Fibroblast of the aortic adventitia (primary cell): ENCODE data around the gene CHD6. TPM values are rescaled to one million over a fixed set of nuclear protein-coding genes. Genes with fewer than 3 reads are reported as not detected.

Source experiments
- DNase-seq: peaks from one replicate; pipeline ENCODE4 v3.0.0-alpha.2; 2010; ENCODE audit warnings: low read depth
- H3K4me3 ChIP-seq: 2 replicates; pipeline ENCODE4 v1.5.1; 2011; ENCODE audit warnings: low read depth, mild to moderate bottlenecking, control low read depth, low read length, moderate library complexity
- total RNA-seq: library from RNA; depleted of rRNA; stranded (reverse); fragments of >200 nt; gene quantifications from 2 replicates; pipeline ENCODE4 v1.2.3, GENCODE V29; 2012; ENCODE audit warnings: low replicate concordance
- TF ChIP-seq, protein P1 (sequence below): IDR thresholded peaks from 2 replicates; pipeline ENCODE4 v1.5.1; 2011; ENCODE audit warnings: mild to moderate bottlenecking, low read length, control low read depth, inconsistent platforms; ENCODE audit not compliant: insufficient read depth

Gene CHD6
- total RNA-seq, 1 donor: 29.7 TPM

DNA sequence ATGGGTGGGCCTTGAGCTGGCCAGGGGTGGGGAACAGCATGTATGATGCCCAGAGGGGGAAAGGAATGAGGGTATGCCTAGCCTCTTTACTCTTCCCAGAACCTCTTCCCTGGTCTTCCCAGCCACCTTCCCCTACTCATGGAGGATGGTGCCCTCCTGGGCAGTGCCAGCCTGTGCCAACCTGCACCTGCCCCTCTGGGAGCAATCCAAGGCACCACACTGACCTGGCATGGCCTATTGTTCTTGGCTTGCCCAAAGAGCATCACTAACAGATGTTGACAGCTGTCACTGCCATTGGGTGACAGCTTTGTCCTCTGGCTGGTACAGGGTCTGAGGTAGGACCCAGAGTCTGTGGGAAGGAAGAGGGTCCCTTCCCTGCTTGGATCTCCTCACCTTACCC, 264.6 kb downstream of the CHD6 start:
- no peak overlapping the region for H3K4me3 ChIP-seq
- no peak for DNase-seq
- TF ChIP-seq, protein P1, sequence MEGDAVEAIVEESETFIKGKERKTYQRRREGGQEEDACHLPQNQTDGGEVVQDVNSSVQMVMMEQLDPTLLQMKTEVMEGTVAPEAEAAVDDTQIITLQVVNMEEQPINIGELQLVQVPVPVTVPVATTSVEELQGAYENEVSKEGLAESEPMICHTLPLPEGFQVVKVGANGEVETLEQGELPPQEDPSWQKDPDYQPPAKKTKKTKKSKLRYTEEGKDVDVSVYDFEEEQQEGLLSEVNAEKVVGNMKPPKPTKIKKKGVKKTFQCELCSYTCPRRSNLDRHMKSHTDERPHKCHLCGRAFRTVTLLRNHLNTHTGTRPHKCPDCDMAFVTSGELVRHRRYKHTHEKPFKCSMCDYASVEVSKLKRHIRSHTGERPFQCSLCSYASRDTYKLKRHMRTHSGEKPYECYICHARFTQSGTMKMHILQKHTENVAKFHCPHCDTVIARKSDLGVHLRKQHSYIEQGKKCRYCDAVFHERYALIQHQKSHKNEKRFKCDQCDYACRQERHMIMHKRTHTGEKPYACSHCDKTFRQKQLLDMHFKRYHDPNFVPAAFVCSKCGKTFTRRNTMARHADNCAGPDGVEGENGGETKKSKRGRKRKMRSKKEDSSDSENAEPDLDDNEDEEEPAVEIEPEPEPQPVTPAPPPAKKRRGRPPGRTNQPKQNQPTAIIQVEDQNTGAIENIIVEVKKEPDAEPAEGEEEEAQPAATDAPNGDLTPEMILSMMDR: no peak

DNA sequence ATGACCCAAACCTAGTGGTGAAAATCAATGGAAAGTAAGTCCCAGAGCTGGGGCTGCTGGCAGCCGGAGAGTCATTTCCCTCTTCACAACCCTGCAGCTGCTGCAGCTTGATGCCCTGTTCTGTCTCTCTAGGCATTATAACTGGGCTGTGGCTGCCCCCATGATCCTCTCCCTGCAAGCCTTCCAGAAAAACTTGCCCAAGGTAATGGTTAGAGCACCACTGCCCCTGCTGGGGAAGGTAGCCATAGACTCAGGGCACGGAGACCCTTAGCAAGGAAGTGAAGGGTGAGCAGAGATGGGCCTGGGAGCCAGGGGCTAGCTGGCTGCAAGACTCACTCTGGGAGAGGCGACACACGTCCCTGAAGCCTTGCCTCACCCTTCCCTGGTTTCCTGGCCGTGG, 265.5 kb downstream of the CHD6 start:
- H3K4me3 ChIP-seq: no peak overlapping the region
- no peak for DNase-seq
- TF ChIP-seq, protein P1: no peak

DNA sequence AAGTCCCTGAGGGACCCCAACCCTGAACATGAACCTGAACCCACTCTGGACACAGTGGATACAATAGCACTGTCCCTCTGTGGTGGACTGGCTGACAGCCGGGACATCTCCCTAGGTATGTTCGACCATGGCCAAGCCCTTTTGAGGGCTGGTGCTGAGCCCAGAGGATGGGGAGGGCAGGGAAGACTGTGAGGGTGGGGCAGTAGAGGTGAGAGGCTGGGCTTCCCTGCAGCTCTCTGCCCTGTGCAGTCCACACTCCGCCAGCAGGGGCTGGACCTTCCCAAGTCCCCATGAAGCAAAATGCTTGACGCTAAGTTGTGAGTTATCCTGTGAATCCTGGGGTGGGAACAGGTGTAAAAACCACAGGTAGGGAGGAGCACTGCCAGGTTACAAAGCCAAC, 266.1 kb downstream of the CHD6 start:
- TF ChIP-seq, protein P1: no peak
- DNase-seq: no peak
- H3K4me3 ChIP-seq: no peak overlapping the region
